ENCODE data around the gene SLC43A1.

The SLC43A1 gene

DNA sequence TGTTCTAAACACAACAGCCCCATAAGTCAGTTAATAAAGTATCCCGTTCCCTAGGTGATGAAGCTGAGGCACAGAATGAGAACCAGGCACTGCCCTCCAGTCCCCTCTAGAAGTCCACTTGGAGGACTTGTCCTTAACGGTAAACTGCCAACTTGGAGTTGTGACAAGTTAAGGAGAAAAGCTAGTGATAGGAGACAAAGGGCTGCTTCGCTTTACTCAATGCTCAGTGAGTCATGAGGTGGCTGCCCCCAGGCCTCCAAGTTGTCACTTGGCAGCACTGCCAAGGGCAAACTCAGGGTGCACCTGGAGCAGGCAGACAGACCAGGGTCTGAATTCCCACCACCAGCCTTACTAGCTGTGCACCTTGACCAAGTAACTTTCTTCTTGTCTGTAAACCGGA is 13.5 kb downstream of the SLC43A1 start:
- Histone ChIP-seq H2AFZ (ENCODE audit: low read depth, low read length) (no peak overlapping the region), H2AK5ac (ENCODE audit: low read length, severe bottlenecking) (no peak overlapping the region), H3K4me2 (ENCODE audit: low read length, poor library complexity, severe bottlenecking) (no peak overlapping the region), H2BK120ac (ENCODE audit: low read depth, low read length) (no peak overlapping the region), H4K91ac (ENCODE audit: low read length) (no peak overlapping the region), H3K27me3 (ENCODE audit: control insufficient read depth in 1 of 2, insufficient read depth in 1 of 2, low read length in 2 of 2) (no peaks in the 10 kb centered on the region), H4K8ac (ENCODE audit: low read length) (no peak overlapping the region), H3K79me1 (replicated peaks; ENCODE audit: low read length, poor library complexity, severe bottlenecking) (peaks cover 2% of the 10 kb centered on the region), H3K23ac (ENCODE audit: low read length in 2 of 2) (no peak overlapping the region), H2BK5ac (ENCODE audit: low read depth, low read length, poor library complexity, severe bottlenecking) (no peak overlapping the region), H3K4me3 (ENCODE audit: insufficient read depth in 1 of 2, low read depth in 1 of 2, low read length in 2 of 2) (no peak overlapping the region), H2BK15ac (ENCODE audit: low read depth, poor library complexity, severe bottlenecking) (no peak overlapping the region), H3K14ac (ENCODE audit: low read length in 2 of 2) (no peak overlapping the region), H3K4ac (ENCODE audit: low read depth in 1 of 2, low read length in 2 of 2) (no peak overlapping the region), H3K27ac (ENCODE audit: low read length, poor library complexity, severe bottlenecking) (no peak overlapping the region), H3K9me3 (ENCODE audit: control insufficient read depth, low read length) (no peaks in the 10 kb centered on the region), H3K36me3 (ENCODE audit: control insufficient read depth in 1 of 2, insufficient read depth in 2 of 2, low read depth in 1 of 2, low read length in 2 of 2) (peaks cover 0 to 28% of the 10 kb centered on the region in 2 experiments), H3K9ac (ENCODE audit: low read length) (no peak overlapping the region), H2BK12ac (ENCODE audit: low read length in 2 of 2) (no peak overlapping the region), H3K18ac (ENCODE audit: low read depth in 1 of 2, low read length in 2 of 2) (no peak overlapping the region), H3K4me1 (ENCODE audit: control insufficient read depth, insufficient read depth, low read depth, low read length) (peaks cover 5% of the 10 kb centered on the region)
- 90% methylated on average over 4 of the region's 4 CpGs for WGBS
- no peak for DNase-seq

- 97% methylated on average over 13 of the region's 15 CpGs for WGBS
- no peaks in the 10 kb centered on the region for H3K27me3 ChIP-seq (ENCODE audit: control insufficient read depth in 1 of 2, insufficient read depth in 1 of 2, low read length in 2 of 2)
These were observed 14.6 kb downstream of the SLC43A1 start for GRCh38 chr11:57500926-57501325.

GRCh38 chr11:57500515-57500914 is 15.0 kb downstream of the SLC43A1 start:
- Histone ChIP-seq H2BK120ac (ENCODE audit: low read depth, low read length) (no peak overlapping the region), H3K4me3 (ENCODE audit: insufficient read depth in 1 of 2, low read depth in 1 of 2, low read length in 2 of 2) (no peak overlapping the region)

More at GRCh38 chr11:57500926-57501325, 14.6 kb downstream of the SLC43A1 start:
- DNase-seq: no peak
- no peak overlapping the region for H3K4me3 ChIP-seq (ENCODE audit: insufficient read depth in 1 of 2, low read depth in 1 of 2, low read length in 2 of 2)
- H3K79me1 ChIP-seq (replicated peaks; ENCODE audit: low read length, poor library complexity, severe bottlenecking): peaks cover 2% of the 10 kb centered on the region
- peaks cover 0 to 27% of the 10 kb centered on the region in 2 experiments for H3K36me3 ChIP-seq (ENCODE audit: control insufficient read depth in 1 of 2, insufficient read depth in 2 of 2, low read depth in 1 of 2, low read length in 2 of 2)
- H2AK5ac ChIP-seq (ENCODE audit: low read length, severe bottlenecking): no peak overlapping the region
- no peak overlapping the region for H4K8ac ChIP-seq (ENCODE audit: low read length)
- H2BK12ac ChIP-seq (ENCODE audit: low read length in 2 of 2): no peak overlapping the region
- H3K9ac ChIP-seq (ENCODE audit: low read length): no peak overlapping the region
- no peak overlapping the region for H2BK5ac ChIP-seq (ENCODE audit: low read depth, low read length, poor library complexity, severe bottlenecking)
- no peak overlapping the region for H3K14ac ChIP-seq (ENCODE audit: low read length in 2 of 2)
- H3K4me2 ChIP-seq (ENCODE audit: low read length, poor library complexity, severe bottlenecking): no peak overlapping the region
- H3K9me3 ChIP-seq (ENCODE audit: control insufficient read depth, low read length): no peaks in the 10 kb centered on the region
- no peak overlapping the region for H3K18ac ChIP-seq (ENCODE audit: low read depth in 1 of 2, low read length in 2 of 2)
- H4K91ac ChIP-seq (ENCODE audit: low read length): peak overlapping the region; percentile 10
- no peak overlapping the region for H2AFZ ChIP-seq (ENCODE audit: low read depth, low read length)
- H3K4ac ChIP-seq (ENCODE audit: low read depth in 1 of 2, low read length in 2 of 2): no peak overlapping the region
- no peak overlapping the region for H2BK15ac ChIP-seq (ENCODE audit: low read depth, poor library complexity, severe bottlenecking)
- peaks cover 5% of the 10 kb centered on the region for H3K4me1 ChIP-seq (ENCODE audit: control insufficient read depth, insufficient read depth, low read depth, low read length)
- H3K23ac ChIP-seq (ENCODE audit: low read length in 2 of 2): no peak overlapping the region
- H2BK120ac ChIP-seq (ENCODE audit: low read depth, low read length): no peak overlapping the region
- H3K27ac ChIP-seq (ENCODE audit: low read length, poor library complexity, severe bottlenecking): no peak overlapping the region

GRCh38 chr11:57499983-57500461 is 15.5 kb downstream of the SLC43A1 start:
- Histone ChIP-seq H3K4ac (ENCODE audit: low read depth in 1 of 2, low read length in 2 of 2) (no peak overlapping the region), H2AFZ (ENCODE audit: low read depth, low read length) (no peak overlapping the region), H3K4me2 (ENCODE audit: low read length, poor library complexity, severe bottlenecking) (peak overlapping the region; percentile 81), H3K14ac (ENCODE audit: low read length in 2 of 2) (no peak overlapping the region), H2BK15ac (ENCODE audit: low read depth, poor library complexity, severe bottlenecking) (no peak overlapping the region), H2BK120ac (ENCODE audit: low read depth, low read length) (no peak overlapping the region), H4K8ac (ENCODE audit: low read length) (peak overlapping the region; percentile 5), H3K23ac (ENCODE audit: low read length in 2 of 2) (no peak overlapping the region), H3K36me3 (ENCODE audit: control insufficient read depth in 1 of 2, insufficient read depth in 2 of 2, low read depth in 1 of 2, low read length in 2 of 2) (peaks cover 0 to 31% of the 10 kb centered on the region in 2 experiments), H3K27me3 (ENCODE audit: control insufficient read depth in 1 of 2, insufficient read depth in 1 of 2, low read length in 2 of 2) (no peaks in the 10 kb centered on the region), H2BK12ac (ENCODE audit: low read length in 2 of 2) (no peak overlapping the region), H3K9ac (ENCODE audit: low read length) (peak overlapping the region; percentile 62), H4K91ac (ENCODE audit: low read length) (peak overlapping the region; percentile 46), H2AK5ac (ENCODE audit: low read length, severe bottlenecking) (no peak overlapping the region), H3K9me3 (ENCODE audit: control insufficient read depth, low read length) (no peaks in the 10 kb centered on the region), H3K27ac (ENCODE audit: low read length, poor library complexity, severe bottlenecking) (no peak overlapping the region), H3K79me1 (replicated peaks; ENCODE audit: low read length, poor library complexity, severe bottlenecking) (peaks cover 2% of the 10 kb centered on the region), H2BK5ac (ENCODE audit: low read depth, low read length, poor library complexity, severe bottlenecking) (no peak overlapping the region), H3K18ac (ENCODE audit: low read depth in 1 of 2, low read length in 2 of 2) (peak overlapping the region; percentile 6 to 29), H3K4me3 (ENCODE audit: insufficient read depth in 1 of 2, low read depth in 1 of 2, low read length in 2 of 2) (peak overlapping the region; percentile 36 to 62), H3K4me1 (ENCODE audit: control insufficient read depth, insufficient read depth, low read depth, low read length) (peaks cover 5% of the 10 kb centered on the region)
- no peak for DNase-seq
- whole genome bisulfite sequencing: 48% methylated on average over 11 of the region's 12 CpGs

More at GRCh38 chr11:57500515-57500914, 15.0 kb downstream of the SLC43A1 start:
- H2AK5ac ChIP-seq (ENCODE audit: low read length, severe bottlenecking): no peak overlapping the region
- H3K36me3 ChIP-seq (ENCODE audit: control insufficient read depth in 1 of 2, insufficient read depth in 2 of 2, low read depth in 1 of 2, low read length in 2 of 2): peaks cover 0 to 31% of the 10 kb centered on the region in 2 experiments
- no peak overlapping the region for H2BK12ac ChIP-seq (ENCODE audit: low read length in 2 of 2)
- H3K4me1 ChIP-seq (ENCODE audit: control insufficient read depth, insufficient read depth, low read depth, low read length): peaks cover 5% of the 10 kb centered on the region
- H3K9me3 ChIP-seq (ENCODE audit: control insufficient read depth, low read length): no peaks in the 10 kb centered on the region
- peaks cover 2% of the 10 kb centered on the region for H3K79me1 ChIP-seq (replicated peaks; ENCODE audit: low read length, poor library complexity, severe bottlenecking)
- H4K91ac ChIP-seq (ENCODE audit: low read length): peak overlapping the region; percentile 28
- no peak for DNase-seq
- no peak overlapping the region for H2BK5ac ChIP-seq (ENCODE audit: low read depth, low read length, poor library complexity, severe bottlenecking)
- H3K27me3 ChIP-seq (ENCODE audit: control insufficient read depth in 1 of 2, insufficient read depth in 1 of 2, low read length in 2 of 2): no peaks in the 10 kb centered on the region
- no peak overlapping the region for H3K9ac ChIP-seq (ENCODE audit: low read length)
- no peak overlapping the region for H2BK15ac ChIP-seq (ENCODE audit: low read depth, poor library complexity, severe bottlenecking)
- 88% methylated on average over 8 of the region's 8 CpGs for WGBS
- H3K23ac ChIP-seq (ENCODE audit: low read length in 2 of 2): no peak overlapping the region
- H3K4me2 ChIP-seq (ENCODE audit: low read length, poor library complexity, severe bottlenecking): no peak overlapping the region
- no peak overlapping the region for H3K4ac ChIP-seq (ENCODE audit: low read depth in 1 of 2, low read length in 2 of 2)
- no peak overlapping the region for H2AFZ ChIP-seq (ENCODE audit: low read depth, low read length)
- H3K27ac ChIP-seq (ENCODE audit: low read length, poor library complexity, severe bottlenecking): no peak overlapping the region
- no peak overlapping the region for H3K14ac ChIP-seq (ENCODE audit: low read length in 2 of 2)
- no peak overlapping the region for H3K18ac ChIP-seq (ENCODE audit: low read depth in 1 of 2, low read length in 2 of 2)
- H4K8ac ChIP-seq (ENCODE audit: low read length): no peak overlapping the region

Measured in mesenchymal stem cell (in vitro differentiated cells and primary cell).